NCI-H2029 treated with DMSO at 0.1 percent for 48 hours (cell line): Measurements from ENCODE around the gene GRHL1.

Source experiments
- DNase-seq: peaks from one replicate; lab custom pipeline; 2025; lab: John Stamatoyannopoulos, UW

The GRHL1 gene

DNA sequence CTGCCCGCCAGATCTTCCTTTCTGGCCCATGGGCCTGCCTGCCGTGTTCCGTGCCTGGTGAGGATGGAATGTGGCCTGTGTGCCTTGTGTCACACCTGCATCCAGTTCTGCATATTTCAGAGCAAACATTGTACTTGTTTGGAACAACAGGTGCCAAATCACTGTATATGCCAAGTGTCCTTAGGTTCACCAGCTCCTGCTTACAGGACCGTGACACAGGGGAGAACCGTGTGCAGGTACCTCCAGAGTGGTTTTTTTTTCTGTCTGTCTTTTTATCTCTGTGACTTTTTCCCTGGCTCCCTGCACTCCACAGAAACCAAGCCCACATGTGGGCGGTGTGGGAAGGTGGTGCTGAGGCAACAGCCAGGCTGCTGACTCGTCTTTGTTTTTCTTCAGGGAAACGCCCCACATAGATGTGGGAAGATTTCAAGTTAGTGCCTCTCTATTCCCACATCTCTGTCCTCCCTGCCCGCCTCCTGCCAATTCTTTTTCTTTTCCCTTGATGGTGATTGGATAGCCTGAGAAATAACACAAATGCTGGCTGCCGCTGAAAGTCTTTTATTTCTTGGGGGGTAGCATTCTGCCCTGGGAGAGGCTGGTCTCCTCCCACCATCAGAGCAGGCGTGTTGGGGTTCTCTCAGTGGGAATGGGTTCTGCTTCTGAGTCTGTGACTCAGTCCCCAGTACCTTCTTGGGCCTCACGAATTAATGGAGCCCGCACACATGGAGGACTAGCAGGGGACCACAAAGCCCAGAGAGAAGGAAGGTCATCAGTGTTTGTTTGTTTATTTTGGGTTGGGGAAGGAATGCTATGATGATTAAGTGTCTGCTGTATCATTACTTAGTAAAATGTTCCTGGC lies 21.4 kb downstream of the GRHL1 start:
- DNase-seq: no peak

DNA sequence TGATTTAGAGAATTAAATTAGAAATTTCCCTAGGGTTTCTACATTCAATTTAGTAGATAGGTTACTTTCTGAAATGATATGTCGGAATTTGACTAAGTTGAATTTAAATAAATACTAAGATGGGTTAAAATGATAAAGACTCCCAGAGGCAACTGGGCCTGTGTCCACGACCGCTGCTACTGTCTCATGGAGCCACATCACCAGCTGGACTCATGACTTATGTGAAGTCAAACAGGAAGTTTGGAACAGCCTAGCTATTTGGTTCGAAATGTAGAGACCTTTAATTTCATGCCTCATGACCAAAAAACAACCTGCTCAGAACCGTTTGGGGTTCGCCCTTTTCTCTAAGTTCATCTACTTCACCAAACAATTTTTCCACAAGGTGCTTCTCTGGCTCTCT lies 22.2 kb downstream of the GRHL1 start:
- no peak for DNase-seq

DNA sequence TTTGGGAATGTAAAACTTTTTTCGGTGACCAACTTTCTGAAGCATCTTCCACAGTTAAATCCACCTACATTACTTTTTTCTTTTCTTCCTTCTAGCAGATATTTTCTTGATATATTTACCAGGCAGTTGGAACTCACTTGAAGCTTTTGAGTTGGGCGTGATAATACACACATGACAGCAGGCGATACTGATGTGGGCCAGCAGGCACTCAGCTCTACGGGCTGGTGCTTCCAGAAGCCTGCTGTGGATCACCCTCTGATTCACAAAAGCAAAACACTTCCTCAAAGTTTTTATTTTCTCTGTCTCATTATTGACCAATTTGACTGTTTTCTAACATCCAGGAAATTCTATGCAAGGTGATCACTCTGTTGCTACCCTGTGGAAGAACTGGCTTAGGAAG lies 22.9 kb downstream of the GRHL1 start:
- DNase-seq: no peak

DNA sequence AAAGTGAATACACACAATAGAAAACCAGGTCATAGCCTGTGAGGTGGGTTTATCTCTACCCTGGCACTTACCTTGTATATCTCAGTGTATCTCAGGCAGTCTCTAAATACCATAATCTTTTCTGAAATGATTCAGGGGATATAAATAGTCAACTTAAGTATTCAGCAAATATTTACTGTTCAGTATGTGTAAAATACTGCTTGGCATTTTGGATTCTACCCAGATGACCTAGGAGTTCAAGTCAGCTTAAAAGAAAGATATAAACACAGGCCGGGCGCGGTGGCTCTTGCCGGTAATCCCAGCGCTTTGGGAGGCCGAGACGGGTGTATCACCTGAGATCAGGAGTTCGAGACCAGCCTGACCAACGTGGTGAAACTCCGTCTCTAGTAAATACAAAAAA lies 23.8 kb downstream of the GRHL1 start:
- peak; percentile 45 for DNase-seq

DNA sequence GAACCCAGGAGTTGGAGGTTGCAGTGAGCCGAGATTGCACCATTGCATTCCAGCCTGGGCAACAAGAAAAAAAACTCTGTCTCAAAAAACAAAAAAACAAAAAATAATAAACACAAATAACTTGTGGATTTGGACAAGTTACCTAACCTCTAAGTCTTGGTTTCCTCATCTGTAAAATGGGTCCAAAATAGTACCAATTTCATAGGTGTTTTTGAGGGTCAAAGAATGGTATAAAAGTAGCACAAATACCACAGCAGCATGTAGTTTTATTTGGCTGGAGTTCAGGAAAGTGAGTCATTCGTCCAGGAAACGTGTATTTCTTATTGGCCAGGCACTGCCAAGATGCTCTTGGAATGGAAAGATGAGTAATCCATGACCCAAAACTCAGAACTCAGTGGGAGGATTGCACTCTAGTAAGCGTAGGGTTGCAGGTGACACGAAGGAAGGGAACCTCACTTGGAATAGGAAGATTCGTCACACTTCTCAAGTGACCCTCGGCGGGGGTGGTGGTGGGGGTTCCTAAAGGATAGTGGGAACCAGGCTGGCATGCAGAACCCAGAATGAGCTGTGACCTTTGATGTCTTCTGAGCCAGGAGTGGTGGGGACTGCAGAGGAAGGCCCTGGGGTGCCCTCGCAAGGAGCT lies 24.4 kb downstream of the GRHL1 start:
- no peak for DNase-seq

DNA sequence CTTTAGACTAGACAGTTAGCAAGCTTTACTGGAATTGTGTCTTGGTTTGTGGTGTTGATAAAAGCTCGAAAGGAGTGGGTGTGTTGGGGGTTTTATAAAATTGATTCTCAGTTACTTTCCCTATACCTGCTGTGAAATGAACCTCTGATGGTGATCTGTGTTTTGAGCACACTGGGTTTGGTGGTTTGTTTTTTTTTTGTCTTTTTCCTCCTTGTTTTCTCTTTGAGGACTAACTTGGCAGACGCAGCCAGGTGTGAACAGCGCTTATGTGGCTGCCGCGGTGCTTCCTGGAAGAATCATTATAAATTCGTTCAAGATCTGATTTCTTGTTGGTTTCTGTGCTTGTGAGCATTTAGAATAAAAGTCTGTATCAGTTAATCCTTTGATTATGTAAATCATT lies 28.5 kb downstream of the GRHL1 start:
- no peak for DNase-seq

DNA sequence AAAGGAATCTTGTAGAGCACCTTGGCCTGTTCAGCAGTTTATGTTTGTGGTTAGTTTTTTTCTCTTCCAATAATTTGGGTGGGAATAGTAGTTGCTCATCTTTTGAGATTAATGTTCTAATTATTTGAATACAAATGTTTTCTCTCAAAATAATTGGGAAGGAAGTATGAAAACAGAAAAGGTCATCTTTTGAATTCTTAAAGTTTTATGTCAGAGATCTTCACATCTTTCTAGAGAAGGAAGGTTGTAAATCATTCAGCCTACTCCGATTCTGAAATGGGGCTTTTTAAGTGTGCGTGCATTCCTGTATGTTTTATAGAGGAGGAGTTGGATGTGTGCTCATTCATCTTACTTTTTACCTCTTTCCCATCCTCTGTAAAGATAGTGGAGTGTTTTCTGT lies 29.0 kb downstream of the GRHL1 start:
- DNase-seq: no peak

DNA sequence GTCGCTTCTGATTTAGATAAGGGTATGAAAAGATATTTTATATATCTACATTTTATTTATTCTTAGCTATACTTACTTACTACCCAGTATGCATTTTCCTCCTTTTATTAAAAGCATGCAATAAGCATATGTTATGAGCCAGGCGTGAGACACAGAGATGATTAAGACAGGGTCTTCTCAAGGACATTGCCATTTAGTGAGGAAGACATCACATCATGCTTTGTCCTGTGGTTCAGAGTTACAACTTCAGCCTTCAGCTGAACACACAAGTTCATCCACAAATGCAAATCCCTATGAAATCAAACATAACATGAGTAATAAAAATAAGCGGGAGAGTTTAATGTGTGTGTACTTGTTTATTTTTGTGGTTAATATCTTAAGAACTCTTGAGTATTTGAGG lies 30.2 kb downstream of the GRHL1 start:
- DNase-seq: no peak

DNA sequence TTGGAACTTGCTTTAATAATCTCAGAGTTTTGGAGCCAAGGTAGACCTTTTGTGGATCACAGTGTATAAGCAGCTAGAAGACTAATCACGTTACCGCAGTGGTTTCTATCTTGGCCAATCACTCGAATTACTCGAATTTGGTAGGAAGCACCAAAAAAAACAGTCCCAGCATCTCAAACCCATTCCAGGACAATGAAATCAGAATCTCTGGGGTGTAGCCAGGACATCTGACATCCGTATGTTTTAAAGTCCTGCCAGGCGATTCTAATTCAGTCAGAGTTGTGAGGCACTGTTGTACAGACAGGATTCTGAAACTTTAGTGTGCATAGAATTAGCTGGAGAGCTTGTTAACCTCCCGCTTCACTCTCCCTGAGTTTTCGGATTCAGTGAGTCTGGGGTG lies 30.8 kb downstream of the GRHL1 start:
- DNase-seq: no peak

DNA sequence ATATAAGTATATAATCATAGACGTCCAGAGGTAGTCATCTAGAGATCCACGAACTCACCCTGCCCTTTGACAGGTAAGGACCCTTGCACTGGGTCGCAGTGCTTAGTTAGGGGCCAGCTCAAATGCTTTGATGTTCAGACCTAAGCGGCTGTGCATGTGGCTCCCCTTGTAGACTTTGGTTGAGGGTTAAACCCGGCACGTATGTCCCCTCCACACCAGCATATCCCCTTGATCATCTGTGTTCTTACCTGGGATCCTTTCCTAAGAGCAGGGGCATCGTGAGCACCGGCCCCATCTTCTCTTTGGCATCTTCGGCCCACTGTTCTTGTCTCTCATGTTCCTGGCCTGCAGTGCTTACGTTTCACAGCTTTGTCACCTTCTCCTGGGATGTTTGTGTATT lies 31.4 kb downstream of the GRHL1 start:
- no peak for DNase-seq

DNA sequence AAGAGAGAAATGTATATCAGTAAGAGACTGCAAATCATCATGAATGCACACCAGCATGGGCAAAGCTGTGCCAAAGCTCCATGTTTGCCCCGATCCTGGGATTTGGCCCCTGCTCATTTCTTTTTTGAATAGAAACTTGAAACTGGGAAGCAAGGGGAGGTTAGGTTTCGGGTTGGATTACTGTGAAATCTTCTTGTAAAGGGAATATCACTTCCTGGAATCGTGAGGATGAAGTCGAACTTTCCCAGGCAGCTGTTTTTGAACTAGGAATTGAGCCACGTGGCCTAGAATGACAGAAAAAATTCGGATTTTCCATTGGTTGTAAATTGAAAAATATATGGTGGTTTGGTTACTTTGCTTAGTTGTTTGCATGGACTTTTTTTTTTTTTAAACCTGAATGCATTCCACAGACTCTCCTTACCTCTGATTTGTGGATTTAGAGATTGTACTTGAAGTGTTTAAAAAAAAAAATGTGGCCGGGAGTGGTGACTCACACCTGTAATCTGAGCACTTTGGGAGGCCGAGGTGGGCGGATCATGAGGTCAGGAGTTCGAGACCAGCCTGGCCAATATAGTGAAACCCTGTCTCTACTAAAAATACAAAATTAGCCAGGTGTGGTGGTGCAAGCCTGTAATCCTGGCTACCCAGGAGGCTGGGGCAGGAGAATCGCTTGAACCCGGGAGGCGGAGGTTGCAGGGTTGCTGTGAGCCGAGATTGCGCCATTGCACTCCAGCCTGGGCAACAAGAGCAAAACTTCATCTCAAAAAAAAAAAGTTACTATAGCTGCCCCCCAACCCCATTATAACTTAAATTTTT lies 32.1 kb downstream of the GRHL1 start:
- DNase-seq: no peak

DNA sequence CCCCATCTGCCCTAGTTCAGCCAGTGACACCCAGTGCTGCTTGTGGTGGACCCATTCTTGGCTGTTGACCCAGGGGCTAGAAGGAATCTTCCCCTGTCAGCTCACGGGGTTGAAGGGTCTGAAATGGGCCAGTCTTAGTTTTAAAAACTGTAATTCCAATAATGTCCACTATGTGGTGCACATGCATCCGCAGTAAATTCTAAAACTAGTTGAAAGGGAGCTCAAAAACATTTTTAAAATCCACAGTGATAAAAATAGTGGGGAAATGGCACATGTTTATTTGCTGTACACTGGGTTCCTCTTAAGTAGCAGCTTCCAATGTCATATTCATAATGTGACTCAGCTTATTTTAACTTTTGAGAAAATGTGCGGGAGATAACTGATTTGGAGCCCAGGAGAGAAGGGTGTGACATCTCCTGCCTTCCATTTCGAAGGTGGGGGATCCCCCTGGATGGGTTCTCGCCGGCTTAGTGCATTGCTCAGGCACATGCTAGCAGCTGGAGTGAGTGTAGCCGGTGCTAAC lies 32.8 kb downstream of the GRHL1 start:
- DNase-seq: peak; percentile 3

DNA sequence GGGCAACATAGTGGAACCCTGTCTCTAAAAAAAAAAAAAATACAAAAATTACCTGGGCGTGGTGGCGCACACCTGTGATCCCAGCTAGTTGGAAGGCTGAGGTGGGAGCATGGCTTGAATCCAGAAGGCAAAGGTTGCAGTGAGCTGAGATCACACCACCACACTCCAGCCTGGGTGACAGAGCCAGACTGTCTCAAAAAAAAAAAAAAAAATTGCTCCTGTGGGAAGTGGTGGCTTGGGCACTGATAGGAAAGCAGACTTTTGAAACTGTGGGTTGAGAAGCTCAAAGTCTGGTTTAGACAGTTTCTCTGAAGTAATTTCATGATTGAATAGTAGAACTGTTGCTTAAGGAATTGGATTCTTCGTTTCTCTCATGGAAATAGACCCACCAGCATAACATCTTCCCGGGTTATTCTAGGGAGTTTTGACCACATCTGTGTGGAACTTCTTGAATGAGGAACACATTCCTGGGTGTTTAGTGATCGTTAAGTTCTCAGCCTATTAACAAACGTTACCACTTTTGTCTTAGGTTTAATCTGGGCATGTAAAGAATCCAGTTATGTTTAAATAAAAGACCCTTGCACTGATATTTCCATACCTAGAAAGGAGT lies 33.5 kb downstream of the GRHL1 start:
- no peak for DNase-seq

DNA sequence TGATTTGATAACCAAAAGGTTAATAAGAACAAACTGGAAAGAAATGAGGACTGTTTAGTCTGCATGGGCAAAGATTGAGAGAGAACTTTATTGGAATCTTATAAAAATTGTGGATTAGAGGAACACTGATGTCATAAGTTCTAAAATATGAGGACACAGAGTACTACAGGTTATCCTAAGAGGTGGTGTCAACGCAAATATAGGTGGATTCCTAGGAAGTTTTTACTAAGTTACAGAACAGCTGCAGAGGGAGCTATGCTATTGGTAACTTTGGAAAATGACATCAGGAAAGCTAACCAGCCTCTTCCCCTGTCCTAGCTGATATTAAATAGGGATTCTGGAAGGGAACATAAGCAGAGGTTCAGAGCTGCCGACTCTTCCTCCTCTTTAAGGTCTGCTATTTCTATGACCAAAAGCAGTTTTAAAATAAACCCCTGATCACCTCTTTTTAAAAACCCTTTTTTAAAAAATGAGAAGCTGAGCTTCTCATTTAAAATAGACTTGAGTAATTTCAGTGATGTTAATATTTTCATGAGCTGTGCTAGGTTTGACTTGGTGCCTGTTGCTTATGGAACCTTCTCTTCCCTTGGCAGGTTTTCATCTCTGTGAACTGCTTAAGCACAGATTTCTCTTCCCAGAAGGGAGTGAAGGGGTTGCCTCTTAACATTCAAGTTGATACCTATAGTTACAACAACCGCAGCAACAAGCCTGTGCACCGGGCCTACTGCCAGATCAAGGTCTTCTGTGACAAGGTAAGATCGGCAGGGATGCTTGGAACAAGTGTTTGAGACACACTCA lies 34.2 kb downstream of the GRHL1 start:
- no peak for DNase-seq

DNA sequence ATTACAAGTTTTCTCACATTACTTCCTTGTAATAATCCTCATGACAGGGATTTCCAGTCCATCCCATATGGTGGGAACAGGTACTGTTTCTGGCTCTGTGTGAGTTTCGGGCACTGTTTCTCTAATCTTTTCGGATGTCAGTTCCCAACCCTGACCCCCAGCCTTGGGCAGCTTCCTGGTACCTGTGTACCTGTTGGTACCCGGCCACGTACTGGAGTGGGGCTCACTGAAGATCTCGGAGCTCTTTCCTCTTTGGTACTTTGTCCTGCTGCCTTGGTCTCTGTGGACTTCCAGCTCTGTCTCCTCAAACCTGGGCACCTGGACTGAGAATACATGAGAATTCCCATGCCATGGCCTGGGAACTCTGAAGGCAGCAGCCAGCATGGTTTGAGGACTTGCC lies 36.8 kb downstream of the GRHL1 start:
- DNase-seq: no peak

DNA sequence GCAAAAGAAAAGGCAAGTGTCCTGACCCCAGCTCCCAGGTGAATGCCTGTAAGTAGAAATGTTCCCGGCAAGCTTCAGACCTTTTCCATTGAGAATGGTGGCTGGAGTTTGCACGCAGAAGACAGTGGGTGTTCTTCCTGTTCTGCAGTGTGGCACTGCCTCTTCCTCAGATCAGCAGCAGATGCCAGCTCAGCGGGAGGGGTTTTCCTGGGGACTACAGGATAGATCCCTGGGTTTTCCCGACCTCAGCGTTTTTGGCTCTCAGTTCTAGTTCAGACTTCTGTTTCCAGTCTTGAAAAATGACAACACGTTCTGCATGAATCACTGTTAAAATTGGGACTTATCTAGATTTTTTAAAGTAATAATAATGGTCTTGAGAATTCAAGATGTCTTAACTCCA lies 39.2 kb downstream of the GRHL1 start:
- DNase-seq: no peak

DNA sequence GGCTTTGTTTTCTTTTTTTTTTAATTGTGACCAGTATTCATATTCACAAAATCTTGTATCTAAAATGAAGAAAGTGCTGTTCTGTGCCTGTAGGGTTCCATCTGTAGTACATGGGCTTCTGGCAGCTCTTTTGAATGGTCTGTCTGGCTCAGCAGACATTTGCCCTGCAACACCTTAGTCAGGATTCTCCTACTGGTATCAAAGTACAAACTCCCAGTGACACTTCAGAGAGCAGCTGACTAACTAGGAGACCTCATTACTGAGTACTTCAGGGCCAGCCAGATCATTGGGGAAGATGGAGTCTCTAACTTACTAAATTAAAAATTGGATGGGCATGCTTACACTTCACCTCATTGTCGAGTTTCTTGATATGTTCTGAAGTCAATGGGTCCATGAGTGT lies 39.7 kb downstream of the GRHL1 start:
- DNase-seq: no peak

DNA sequence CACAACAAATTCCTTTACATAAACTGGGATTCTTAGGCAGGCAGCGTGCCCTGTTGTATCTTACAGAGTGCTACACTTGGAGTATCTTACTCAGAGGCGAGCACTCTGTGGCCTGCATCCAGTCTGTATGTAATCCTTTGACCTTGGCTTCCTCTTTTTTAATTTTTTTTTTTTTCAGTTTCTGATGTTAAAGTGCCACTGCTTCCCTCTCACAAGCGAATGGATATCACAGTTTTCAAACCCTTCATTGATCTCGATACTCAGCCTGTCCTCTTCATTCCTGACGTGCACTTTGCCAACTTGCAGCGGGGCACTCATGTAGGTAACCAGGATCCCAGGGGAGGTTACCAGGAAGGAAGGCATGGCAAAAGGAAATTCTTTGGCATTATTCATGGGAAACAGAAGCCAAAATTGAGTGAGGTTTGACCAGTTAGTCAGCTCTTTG lies 40.4 kb downstream of the GRHL1 start:
- DNase-seq: no peak

DNA sequence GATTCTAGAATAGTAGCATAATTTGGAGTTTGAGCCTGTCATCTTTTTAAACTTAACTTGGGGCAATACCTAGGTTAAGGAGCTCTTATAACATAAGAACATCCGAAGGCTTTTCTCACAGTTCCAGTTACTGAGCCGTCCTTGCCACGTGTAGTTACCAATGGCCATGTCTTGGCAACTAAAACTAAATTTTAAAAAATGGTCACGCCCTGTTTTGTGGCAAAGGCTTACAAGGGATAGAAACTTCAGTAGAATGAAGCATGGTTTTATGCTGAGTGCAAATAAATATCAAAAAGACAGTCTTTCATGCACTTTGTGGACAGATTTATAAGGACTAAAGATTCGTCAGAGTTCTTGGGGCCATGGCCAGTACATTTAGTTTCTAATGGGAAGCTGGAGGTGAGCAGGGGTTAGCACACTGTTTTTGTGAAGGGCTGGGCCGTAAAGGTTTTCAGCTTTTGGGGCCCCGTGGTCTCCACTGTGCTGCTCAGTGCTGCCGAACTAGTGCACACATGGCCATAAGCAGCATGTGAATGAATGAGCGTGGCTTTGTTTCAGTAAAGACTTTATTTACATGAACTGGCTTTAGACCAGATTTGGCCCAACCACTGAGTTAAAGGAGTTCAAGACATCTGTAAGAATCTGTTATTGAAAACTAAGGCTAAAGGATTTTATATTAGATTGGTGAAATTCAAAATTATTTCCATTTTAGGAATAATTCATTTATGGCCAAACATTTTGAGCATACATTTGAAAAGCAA lies 41.1 kb downstream of the GRHL1 start:
- DNase-seq: no peak

DNA sequence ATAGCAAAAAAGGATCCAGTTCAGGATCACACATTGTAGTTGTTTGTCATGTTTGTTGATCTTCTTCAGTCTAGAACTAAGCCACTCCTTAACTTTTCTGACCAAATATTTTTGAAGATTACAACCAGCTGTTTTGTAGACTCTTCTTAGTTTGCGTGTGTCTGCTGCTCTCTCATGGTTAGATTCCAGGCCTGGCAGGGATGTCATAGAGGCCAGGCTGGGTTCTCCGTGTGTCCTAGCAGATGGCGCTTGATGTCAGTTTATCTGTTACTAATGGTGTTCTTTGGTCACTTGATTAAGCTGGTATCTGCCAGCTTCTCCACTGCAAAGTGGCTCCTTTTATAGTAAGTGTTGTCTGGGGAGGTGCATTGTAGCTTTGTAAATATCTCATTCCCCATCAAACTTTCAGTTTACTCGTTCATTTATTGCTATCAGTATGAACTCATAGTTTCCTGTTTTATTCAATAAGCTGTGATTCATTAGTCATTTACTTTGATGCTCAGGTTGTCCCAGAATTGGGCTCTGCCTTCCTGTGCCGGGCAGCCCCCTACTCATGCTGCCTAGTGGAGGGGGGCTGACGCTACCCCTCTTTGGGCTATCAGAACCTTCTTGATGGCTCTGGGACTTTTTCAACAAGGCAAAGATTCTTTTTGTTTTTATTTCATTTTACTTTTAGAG lies 42.1 kb downstream of the GRHL1 start:
- no peak for DNase-seq
